ENCODE results near the gene TMEM131.

TMEM131 gene

DNA sequence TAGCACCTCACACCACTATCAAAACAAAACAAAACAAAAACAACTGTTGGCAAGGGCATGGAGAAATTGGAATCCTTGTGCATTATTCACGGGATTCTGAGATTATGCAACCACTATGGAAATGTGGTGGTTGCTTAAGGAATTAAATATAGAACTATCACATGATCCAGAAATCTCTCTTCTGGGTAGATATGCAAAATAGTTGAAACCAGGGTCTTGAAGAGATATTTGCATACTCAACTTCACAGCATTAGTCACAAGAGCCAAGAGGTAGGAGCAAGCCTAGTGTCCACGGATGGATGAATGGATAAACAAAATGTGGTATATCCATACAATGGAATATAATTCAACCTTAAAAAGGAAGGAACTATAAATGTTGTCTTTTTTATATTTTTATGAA lies 7.0 kb downstream of the TMEM131 start:
- no peak overlapping the region for H3K4me3 ChIP-seq (ENCODE audit: low read depth, low read length)
- TF ChIP-seq, protein P1, sequence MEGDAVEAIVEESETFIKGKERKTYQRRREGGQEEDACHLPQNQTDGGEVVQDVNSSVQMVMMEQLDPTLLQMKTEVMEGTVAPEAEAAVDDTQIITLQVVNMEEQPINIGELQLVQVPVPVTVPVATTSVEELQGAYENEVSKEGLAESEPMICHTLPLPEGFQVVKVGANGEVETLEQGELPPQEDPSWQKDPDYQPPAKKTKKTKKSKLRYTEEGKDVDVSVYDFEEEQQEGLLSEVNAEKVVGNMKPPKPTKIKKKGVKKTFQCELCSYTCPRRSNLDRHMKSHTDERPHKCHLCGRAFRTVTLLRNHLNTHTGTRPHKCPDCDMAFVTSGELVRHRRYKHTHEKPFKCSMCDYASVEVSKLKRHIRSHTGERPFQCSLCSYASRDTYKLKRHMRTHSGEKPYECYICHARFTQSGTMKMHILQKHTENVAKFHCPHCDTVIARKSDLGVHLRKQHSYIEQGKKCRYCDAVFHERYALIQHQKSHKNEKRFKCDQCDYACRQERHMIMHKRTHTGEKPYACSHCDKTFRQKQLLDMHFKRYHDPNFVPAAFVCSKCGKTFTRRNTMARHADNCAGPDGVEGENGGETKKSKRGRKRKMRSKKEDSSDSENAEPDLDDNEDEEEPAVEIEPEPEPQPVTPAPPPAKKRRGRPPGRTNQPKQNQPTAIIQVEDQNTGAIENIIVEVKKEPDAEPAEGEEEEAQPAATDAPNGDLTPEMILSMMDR (IDR thresholded peaks at IDR 0.05; ENCODE audit: borderline replicate concordance, insufficient read depth, low read depth, low read length) = no peak

DNA sequence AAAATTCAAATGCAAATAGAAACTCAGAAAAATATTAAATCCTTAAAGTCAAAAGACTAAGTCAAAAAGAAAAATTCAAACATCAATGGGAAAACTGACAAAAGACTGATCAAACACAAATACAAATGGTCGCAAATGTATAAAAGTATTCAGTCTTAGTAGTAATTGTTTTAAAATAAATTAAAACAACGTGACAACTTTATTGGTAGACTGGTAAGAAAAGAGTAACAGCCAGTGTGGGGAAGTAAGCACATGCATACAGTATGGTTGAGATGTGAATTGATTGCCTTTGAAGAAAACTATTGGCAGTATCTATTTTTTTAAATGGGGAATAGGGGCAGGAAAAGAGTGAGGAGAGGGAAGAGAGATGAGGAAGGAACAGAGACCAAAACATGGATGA lies 9.8 kb downstream of the TMEM131 start:
- TF ChIP-seq, protein P1 (IDR thresholded peaks at IDR 0.05; ENCODE audit: borderline replicate concordance, insufficient read depth, low read depth, low read length) = no peak
- no peak overlapping the region for H3K4me3 ChIP-seq (ENCODE audit: low read depth, low read length)

DNA sequence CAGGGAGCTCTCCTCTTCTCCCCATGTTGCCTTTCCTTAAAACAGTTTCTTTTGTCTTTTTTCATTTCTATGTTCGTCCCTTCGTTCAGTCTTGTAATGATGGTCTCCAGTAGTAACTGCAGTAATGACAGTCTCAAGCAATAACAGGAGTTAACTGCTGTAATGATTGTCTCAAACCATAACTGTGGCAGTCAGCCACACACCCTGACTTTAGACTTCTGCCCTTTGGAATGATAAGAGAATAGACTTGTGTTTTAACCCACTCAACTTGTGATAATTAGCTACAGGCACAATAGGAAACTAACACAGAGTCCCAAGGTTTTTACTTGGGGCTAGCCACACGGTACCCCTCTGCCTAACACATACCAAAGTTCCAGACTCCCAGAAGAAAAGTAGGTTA lies 12.1 kb downstream of the TMEM131 start:
- TF ChIP-seq, protein P1 (IDR thresholded peaks at IDR 0.05; ENCODE audit: borderline replicate concordance, insufficient read depth, low read depth, low read length) = no peak

DNA sequence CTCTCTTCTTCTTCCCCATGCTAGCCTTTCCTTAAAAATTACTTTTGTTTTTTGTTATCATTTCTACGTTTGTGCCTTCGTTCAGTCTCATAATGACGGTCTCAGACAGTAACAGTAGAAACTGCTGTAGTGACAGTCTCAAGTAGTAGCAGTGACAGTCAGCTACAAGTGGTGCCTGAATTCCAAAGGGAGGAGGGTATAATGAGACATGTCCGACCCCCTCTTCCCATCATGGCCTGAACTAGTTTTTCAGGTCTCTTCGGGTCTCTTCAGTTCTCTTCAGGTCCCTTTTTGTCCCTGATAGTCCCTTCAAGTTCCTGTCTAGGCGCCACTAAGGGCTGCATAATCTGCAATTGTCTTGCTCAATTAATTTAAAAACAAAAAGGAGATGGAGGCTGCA lies 12.6 kb downstream of the TMEM131 start:
- TF ChIP-seq, protein P1 (IDR thresholded peaks at IDR 0.05; ENCODE audit: borderline replicate concordance, insufficient read depth, low read depth, low read length) = no peak

More for the DNA sequence above, 12.1 kb downstream of the TMEM131 start:
- no peak overlapping the region for H3K4me3 ChIP-seq (ENCODE audit: low read depth, low read length)

DNA sequence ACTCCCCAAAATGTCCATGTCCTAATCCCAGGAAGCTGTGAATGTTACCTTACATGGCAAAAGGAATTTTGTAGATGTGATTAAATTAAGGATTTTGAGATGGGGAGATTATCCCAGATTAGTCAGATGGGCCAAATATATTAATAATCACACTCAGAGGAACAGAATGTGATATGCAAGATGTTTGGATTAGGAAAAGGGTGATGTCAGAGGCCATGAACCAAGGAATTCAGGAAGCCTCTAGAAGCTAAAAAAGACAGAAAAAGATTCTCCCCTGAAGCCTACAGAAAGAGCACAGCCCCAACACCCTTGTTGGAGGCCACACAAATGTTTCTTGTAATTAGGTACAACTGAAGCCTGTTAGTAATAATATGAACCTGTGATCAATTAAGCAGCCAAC lies 13.1 kb downstream of the TMEM131 start:
- H3K4me3 ChIP-seq (ENCODE audit: low read depth, low read length) = no peak overlapping the region
- TF ChIP-seq, protein P1 (IDR thresholded peaks at IDR 0.05; ENCODE audit: borderline replicate concordance, insufficient read depth, low read depth, low read length) = no peak

More for the DNA sequence above, 12.6 kb downstream of the TMEM131 start:
- no peak overlapping the region for H3K4me3 ChIP-seq (ENCODE audit: low read depth, low read length)

DNA sequence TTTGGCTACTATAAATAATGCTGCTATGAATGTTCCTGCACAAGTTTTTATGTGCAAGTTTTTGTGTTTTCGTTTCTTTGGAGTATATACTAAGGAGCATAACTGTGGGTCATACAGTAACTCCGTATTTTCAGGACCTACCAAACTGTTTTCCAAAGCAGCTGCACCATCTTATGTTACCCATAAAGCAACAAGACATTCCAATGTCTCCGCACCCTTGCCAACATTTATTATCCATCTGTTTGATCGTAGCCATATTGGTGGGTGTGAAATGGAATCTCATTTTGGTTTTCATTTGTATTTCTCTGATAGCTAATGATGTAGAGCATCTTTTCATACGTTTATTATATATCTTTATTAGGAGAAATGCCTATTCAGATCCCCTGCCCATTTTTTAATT lies 13.8 kb downstream of the TMEM131 start:
- H3K4me3 ChIP-seq (ENCODE audit: low read depth, low read length) = no peak overlapping the region
- TF ChIP-seq, protein P1 (IDR thresholded peaks at IDR 0.05; ENCODE audit: borderline replicate concordance, insufficient read depth, low read depth, low read length) = no peak

DNA sequence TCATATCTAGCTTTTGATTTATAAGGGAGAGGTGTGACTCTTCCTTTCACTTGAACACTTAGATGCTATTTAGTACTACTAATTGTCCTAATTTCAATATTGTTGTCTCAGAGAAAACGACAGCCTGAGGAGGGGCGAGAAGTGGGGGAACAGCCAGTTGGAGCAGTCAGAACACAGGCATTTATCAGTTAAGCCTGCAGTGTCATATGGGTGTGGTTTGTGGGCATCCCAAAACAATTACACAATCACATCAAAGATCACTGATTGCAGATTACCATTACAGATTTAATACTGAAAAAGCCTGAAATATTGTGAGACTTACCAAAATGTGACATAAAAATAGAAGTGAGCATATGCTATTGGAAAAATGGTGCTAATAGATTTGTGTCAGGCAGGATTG lies 15.8 kb downstream of the TMEM131 start:
- TF ChIP-seq, protein P1 (IDR thresholded peaks at IDR 0.05; ENCODE audit: borderline replicate concordance, insufficient read depth, low read depth, low read length) = no peak
- H3K4me3 ChIP-seq (ENCODE audit: low read depth, low read length) = no peak overlapping the region
